Activated naive CD4-positive, alpha-beta T cell treated with anti-CD3 and anti-CD28 coated beads, Interleukin-2, amount 50 U/mL, for 24 hours (primary cell): ENCODE measurements around the gene PARD3B.

Source experiments
- H3K27ac Mint-ChIP-seq: one replicate; pipeline ENCODE4 v1.8.0; 2021; ENCODE audit warnings: mild to moderate bottlenecking, mixed read lengths
- H3K27me3 Mint-ChIP-seq: one replicate; pipeline ENCODE4 v1.8.0; 2021; ENCODE audit warnings: mixed read lengths
- H3K36me3 Mint-ChIP-seq: one replicate; pipeline ENCODE4 v1.8.0; 2021; ENCODE audit warnings: mixed read lengths
- H3K4me1 Mint-ChIP-seq: one replicate; pipeline ENCODE4 v1.8.0; 2021; ENCODE audit warnings: mixed read lengths
- H3K4me3 Mint-ChIP-seq: one replicate; pipeline ENCODE4 v1.8.0; 2021; ENCODE audit warnings: mild to moderate bottlenecking, mixed read lengths
- H3K9me3 Mint-ChIP-seq: one replicate; pipeline ENCODE4 v1.8.0; 2021; ENCODE audit warnings: mixed read lengths

PARD3B gene

GRCh38 chr2:204544961-204545860, at the start of gene PARD3B:
PARD3B (plus strand) TSS chr2:204545475; CDS start chr2:204546000, 525 bp downstream.
- H3K4me3 Mint-ChIP-seq = peak within 1 kb of the TSS; percentile 89
- H3K4me1 Mint-ChIP-seq = peaks cover 12% of the 10 kb centered on the region
- H3K36me3 Mint-ChIP-seq = no peaks in the 10 kb centered on the region
- peaks cover 20% of the 10 kb centered on the region for H3K27me3 Mint-ChIP-seq
- no peaks in the 10 kb centered on the region for H3K9me3 Mint-ChIP-seq
- H3K27ac Mint-ChIP-seq = no peak within 1 kb of the TSS

- no peaks in the 10 kb centered on the region for H3K9me3 Mint-ChIP-seq
- H3K27ac Mint-ChIP-seq = no peak overlapping the region
- no peak overlapping the region for H3K4me3 Mint-ChIP-seq
- no peaks in the 10 kb centered on the region for H3K27me3 Mint-ChIP-seq
- H3K36me3 Mint-ChIP-seq = no peaks in the 10 kb centered on the region
- no peaks in the 10 kb centered on the region for H3K4me1 Mint-ChIP-seq
Measured at GRCh38 chr2:204496779-204497178, 48.5 kb upstream of the PARD3B start.

GRCh38 chr2:204497855-204498254, 47.4 kb upstream of the PARD3B start:
- H3K36me3 Mint-ChIP-seq = no peaks in the 10 kb centered on the region
- H3K27ac Mint-ChIP-seq = no peak overlapping the region
- H3K4me1 Mint-ChIP-seq = no peaks in the 10 kb centered on the region
- H3K4me3 Mint-ChIP-seq = no peak overlapping the region
- H3K9me3 Mint-ChIP-seq = no peaks in the 10 kb centered on the region
- H3K27me3 Mint-ChIP-seq = no peaks in the 10 kb centered on the region

GRCh38 chr2:204498291-204498690, 47.0 kb upstream of the PARD3B start:
- no peaks in the 10 kb centered on the region for H3K9me3 Mint-ChIP-seq
- H3K27ac Mint-ChIP-seq = no peak overlapping the region
- no peaks in the 10 kb centered on the region for H3K36me3 Mint-ChIP-seq
- H3K4me1 Mint-ChIP-seq = no peaks in the 10 kb centered on the region
- no peak overlapping the region for H3K4me3 Mint-ChIP-seq
- H3K27me3 Mint-ChIP-seq = no peaks in the 10 kb centered on the region

GRCh38 chr2:204503869-204504268, 41.4 kb upstream of the PARD3B start:
- no peaks in the 10 kb centered on the region for H3K27me3 Mint-ChIP-seq
- no peak overlapping the region for H3K4me3 Mint-ChIP-seq
- H3K4me1 Mint-ChIP-seq = no peaks in the 10 kb centered on the region
- no peaks in the 10 kb centered on the region for H3K36me3 Mint-ChIP-seq
- H3K9me3 Mint-ChIP-seq = no peaks in the 10 kb centered on the region
- no peak overlapping the region for H3K27ac Mint-ChIP-seq

GRCh38 chr2:204504594-204504993, 40.7 kb upstream of the PARD3B start:
- no peaks in the 10 kb centered on the region for H3K36me3 Mint-ChIP-seq
- H3K9me3 Mint-ChIP-seq = no peaks in the 10 kb centered on the region
- no peaks in the 10 kb centered on the region for H3K27me3 Mint-ChIP-seq
- H3K27ac Mint-ChIP-seq = no peak overlapping the region
- H3K4me3 Mint-ChIP-seq = no peak overlapping the region
- no peaks in the 10 kb centered on the region for H3K4me1 Mint-ChIP-seq

GRCh38 chr2:204505488-204505887, 39.8 kb upstream of the PARD3B start:
- Mint-ChIP-seq H3K9me3 (no peaks in the 10 kb centered on the region), H3K4me1 (no peaks in the 10 kb centered on the region), H3K4me3 (no peak overlapping the region), H3K27me3 (no peaks in the 10 kb centered on the region), H3K27ac (no peak overlapping the region), H3K36me3 (no peaks in the 10 kb centered on the region)

GRCh38 chr2:204505946-204506345, 39.3 kb upstream of the PARD3B start:
- no peaks in the 10 kb centered on the region for H3K4me1 Mint-ChIP-seq
- no peaks in the 10 kb centered on the region for H3K9me3 Mint-ChIP-seq
- no peaks in the 10 kb centered on the region for H3K36me3 Mint-ChIP-seq
- H3K27ac Mint-ChIP-seq = no peak overlapping the region
- H3K4me3 Mint-ChIP-seq = no peak overlapping the region
- H3K27me3 Mint-ChIP-seq = no peaks in the 10 kb centered on the region

GRCh38 chr2:204507636-204508035, 37.6 kb upstream of the PARD3B start:
- H3K4me3 Mint-ChIP-seq = no peak overlapping the region
- H3K27me3 Mint-ChIP-seq = no peaks in the 10 kb centered on the region
- no peaks in the 10 kb centered on the region for H3K9me3 Mint-ChIP-seq
- H3K4me1 Mint-ChIP-seq = no peaks in the 10 kb centered on the region
- H3K27ac Mint-ChIP-seq = no peak overlapping the region
- no peaks in the 10 kb centered on the region for H3K36me3 Mint-ChIP-seq

GRCh38 chr2:204510709-204511420, 34.4 kb upstream of the PARD3B start:
- H3K4me1 Mint-ChIP-seq = no peaks in the 10 kb centered on the region
- no peaks in the 10 kb centered on the region for H3K36me3 Mint-ChIP-seq
- H3K27ac Mint-ChIP-seq = no peak overlapping the region
- H3K9me3 Mint-ChIP-seq = no peaks in the 10 kb centered on the region
- H3K27me3 Mint-ChIP-seq = no peaks in the 10 kb centered on the region
- no peak overlapping the region for H3K4me3 Mint-ChIP-seq

- Mint-ChIP-seq H3K27me3 (no peaks in the 10 kb centered on the region), H3K27ac (no peak overlapping the region), H3K36me3 (no peaks in the 10 kb centered on the region), H3K4me3 (no peak overlapping the region), H3K9me3 (no peaks in the 10 kb centered on the region), H3K4me1 (no peaks in the 10 kb centered on the region)
Measured at GRCh38 chr2:204514439-204514838, 30.8 kb upstream of the PARD3B start.

GRCh38 chr2:204515416-204515815, 29.9 kb upstream of the PARD3B start:
- Mint-ChIP-seq H3K27ac (no peak overlapping the region), H3K36me3 (no peaks in the 10 kb centered on the region), H3K4me1 (no peaks in the 10 kb centered on the region), H3K9me3 (no peaks in the 10 kb centered on the region), H3K27me3 (no peaks in the 10 kb centered on the region), H3K4me3 (no peak overlapping the region)

- Mint-ChIP-seq H3K27ac (no peak overlapping the region), H3K36me3 (no peaks in the 10 kb centered on the region), H3K4me3 (no peak overlapping the region), H3K27me3 (no peaks in the 10 kb centered on the region), H3K9me3 (no peaks in the 10 kb centered on the region), H3K4me1 (no peaks in the 10 kb centered on the region)
Measured at GRCh38 chr2:204517154-204517553, 28.1 kb upstream of the PARD3B start.

- Mint-ChIP-seq H3K27me3 (peaks cover 6% of the 10 kb centered on the region), H3K9me3 (no peaks in the 10 kb centered on the region), H3K4me3 (no peak overlapping the region), H3K36me3 (no peaks in the 10 kb centered on the region), H3K27ac (no peak overlapping the region), H3K4me1 (no peaks in the 10 kb centered on the region)
Measured at GRCh38 chr2:204529795-204530463, 15.3 kb upstream of the PARD3B start.

GRCh38 chr2:204530464-204530805, 14.8 kb upstream of the PARD3B start:
- Mint-ChIP-seq H3K4me1 (no peaks in the 10 kb centered on the region), H3K27ac (no peak overlapping the region), H3K4me3 (no peak overlapping the region), H3K27me3 (peaks cover 6% of the 10 kb centered on the region), H3K36me3 (no peaks in the 10 kb centered on the region), H3K9me3 (no peaks in the 10 kb centered on the region)
